ENCODE results near the gene ZNF740. TPM values are rescaled to one million over a fixed set of nuclear protein-coding genes. Genes with fewer than 3 reads are reported as not detected.

The ZNF740 gene
- total and polyA plus RNA-seq, 2 of the 8 experiments (the other 6 are each of a cell fraction or from before 2014, with no cell fraction given), result 8.2 to 40.0 TPM

DNA sequence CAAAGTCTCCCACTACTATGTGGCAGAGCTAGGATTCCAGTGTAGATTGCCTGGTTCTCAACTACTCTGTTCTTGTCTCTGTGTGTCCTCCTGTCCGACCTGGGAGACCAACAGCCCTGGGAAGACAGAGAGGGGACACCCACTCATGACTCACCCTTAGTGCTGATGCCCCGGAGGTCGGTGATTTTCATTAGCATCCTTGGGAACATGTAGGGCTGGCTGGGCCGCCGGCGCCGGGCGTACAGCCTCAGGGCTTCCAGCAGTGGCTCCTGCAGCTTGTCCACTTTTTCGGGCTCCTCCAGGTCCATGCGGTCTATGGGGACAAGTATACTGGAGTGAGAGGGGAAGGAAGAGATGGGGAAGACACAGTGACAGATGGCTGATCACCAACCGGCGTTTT is 32.4 kb downstream of the ZNF740 start (continued):
- TF ChIP-seq, protein P1, sequence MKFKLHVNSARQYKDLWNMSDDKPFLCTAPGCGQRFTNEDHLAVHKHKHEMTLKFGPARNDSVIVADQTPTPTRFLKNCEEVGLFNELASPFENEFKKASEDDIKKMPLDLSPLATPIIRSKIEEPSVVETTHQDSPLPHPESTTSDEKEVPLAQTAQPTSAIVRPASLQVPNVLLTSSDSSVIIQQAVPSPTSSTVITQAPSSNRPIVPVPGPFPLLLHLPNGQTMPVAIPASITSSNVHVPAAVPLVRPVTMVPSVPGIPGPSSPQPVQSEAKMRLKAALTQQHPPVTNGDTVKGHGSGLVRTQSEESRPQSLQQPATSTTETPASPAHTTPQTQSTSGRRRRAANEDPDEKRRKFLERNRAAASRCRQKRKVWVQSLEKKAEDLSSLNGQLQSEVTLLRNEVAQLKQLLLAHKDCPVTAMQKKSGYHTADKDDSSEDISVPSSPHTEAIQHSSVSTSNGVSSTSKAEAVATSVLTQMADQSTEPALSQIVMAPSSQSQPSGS (IDR thresholded peaks at IDR 0.05; ENCODE audit: low read length), result no peak
- TF ChIP-seq KDM5A (IDR thresholded peaks at IDR 0.05; ENCODE audit: low read length), result no peak
- TF ChIP-seq EP300 (IDR thresholded peaks at IDR 0.05; ENCODE audit: borderline replicate concordance in 1 of 2, low read depth in 2 of 2, low read length in 2 of 2), result no peak
